HuH-7 (cell line): Measurements from ENCODE around the gene ANO1.
A peak's percentile ranks its signal among the peaks of the same experiment; 100 is the strongest.

Experiments
- DNase-seq: peaks from one replicate; pipeline ENCODE4 v3.0.0; 2011; ENCODE audit warnings: low spot score

Gene ANO1

GRCh38 chr11:70138403-70138802, 60.3 kb downstream of the ANO1 start:
- DNase-seq, result no peak

GRCh38 chr11:70139785-70140410, 61.8 kb downstream of the ANO1 start:
- DNase-seq, result no peak

GRCh38 chr11:70140711-70141485, 62.8 kb downstream of the ANO1 start:
- DNase-seq, result no peak

- no peak for DNase-seq
Observed at GRCh38 chr11:70141486-70142220, 63.5 kb downstream of the ANO1 start.

GRCh38 chr11:70142221-70142875, 64.2 kb downstream of the ANO1 start:
- no peak for DNase-seq

GRCh38 chr11:70144262-70144661, 66.1 kb downstream of the ANO1 start:
- DNase-seq, result no peak

- DNase-seq, result no peak
Observed at GRCh38 chr11:70145071-70145470, 67.0 kb downstream of the ANO1 start.

- no peak for DNase-seq
Observed at GRCh38 chr11:70145841-70146240, 67.7 kb downstream of the ANO1 start.

- DNase-seq, result no peak
Observed at GRCh38 chr11:70146299-70146698, 68.2 kb downstream of the ANO1 start.

GRCh38 chr11:70146895-70147520, 68.9 kb downstream of the ANO1 start:
- no peak for DNase-seq

- no peak for DNase-seq
Observed at GRCh38 chr11:70147668-70148067, 69.6 kb downstream of the ANO1 start.

- no peak for DNase-seq
Observed at GRCh38 chr11:70151671-70152070, 73.6 kb downstream of the ANO1 start.

GRCh38 chr11:70153133-70153727, 75.1 kb downstream of the ANO1 start:
- no peak for DNase-seq

- no peak for DNase-seq
Observed at GRCh38 chr11:70155386-70155785, 77.3 kb downstream of the ANO1 start.

GRCh38 chr11:70156291-70157037, 78.3 kb downstream of the ANO1 start:
- no peak for DNase-seq

- DNase-seq, result peak; percentile 93
Observed at GRCh38 chr11:70158201-70158600, 80.1 kb downstream of the ANO1 start.

GRCh38 chr11:70158757-70159389, 80.8 kb downstream of the ANO1 start:
- no peak for DNase-seq

- no peak for DNase-seq
Observed at GRCh38 chr11:70159627-70160570, 81.8 kb downstream of the ANO1 start.

GRCh38 chr11:70161043-70161625, 83.0 kb downstream of the ANO1 start:
- no peak for DNase-seq
